Activated naive CD8-positive, alpha-beta T cell treated with anti-CD3 and anti-CD28 coated beads, Interleukin-2, amount 50 U/mL, for 24 hours (primary cell): Measurements from ENCODE around the gene MRTFA.

Experiments
- ATAC-seq: fragments of 150-1000 bp; cut with Tn5 transposase; one replicate; pipeline ENCODE4 v1.10.0; 2021
- DNase-seq: peaks from one replicate; pipeline ENCODE4 v3.0.0; 2021
- H3K27ac Mint-ChIP-seq: one replicate; pipeline ENCODE4 v1.8.0; 2021; ENCODE audit warnings: mild to moderate bottlenecking, mixed read lengths
- H3K27me3 Mint-ChIP-seq: one replicate; pipeline ENCODE4 v1.8.0; 2021; ENCODE audit warnings: mixed read lengths
- H3K36me3 Mint-ChIP-seq: one replicate; pipeline ENCODE4 v1.8.0; 2021; ENCODE audit warnings: low read depth, mixed read lengths
- H3K4me1 Mint-ChIP-seq: one replicate; pipeline ENCODE4 v1.8.0; 2021; ENCODE audit warnings: mixed read lengths
- H3K4me3 Mint-ChIP-seq: one replicate; pipeline ENCODE4 v1.8.0; 2021; ENCODE audit warnings: mild to moderate bottlenecking, moderate library complexity, mixed read lengths
- H3K9me3 Mint-ChIP-seq: one replicate; pipeline ENCODE4 v1.8.0; 2021; ENCODE audit warnings: mixed read lengths

MRTFA gene

GRCh38 chr22:40469181-40469580, 167.3 kb downstream of the MRTFA start:
- Mint-ChIP-seq H3K9me3 (no peaks in the 10 kb centered on the region), H3K4me1 (peaks cover 16% of the 10 kb centered on the region), H3K4me3 (no peak overlapping the region), H3K27me3 (no peaks in the 10 kb centered on the region), H3K27ac (no peak overlapping the region), H3K36me3 (peaks cover 2% of the 10 kb centered on the region)
- ATAC-seq (no peak), DNase-seq (no peak)

GRCh38 chr22:40468616-40469015, 167.9 kb downstream of the MRTFA start:
- Mint-ChIP-seq H3K36me3 (peaks cover 2% of the 10 kb centered on the region), H3K27ac (no peak overlapping the region), H3K4me1 (peaks cover 20% of the 10 kb centered on the region), H3K27me3 (no peaks in the 10 kb centered on the region), H3K4me3 (no peak overlapping the region), H3K9me3 (no peaks in the 10 kb centered on the region)
- DNase-seq = no peak
- no peak for ATAC-seq

DNA sequence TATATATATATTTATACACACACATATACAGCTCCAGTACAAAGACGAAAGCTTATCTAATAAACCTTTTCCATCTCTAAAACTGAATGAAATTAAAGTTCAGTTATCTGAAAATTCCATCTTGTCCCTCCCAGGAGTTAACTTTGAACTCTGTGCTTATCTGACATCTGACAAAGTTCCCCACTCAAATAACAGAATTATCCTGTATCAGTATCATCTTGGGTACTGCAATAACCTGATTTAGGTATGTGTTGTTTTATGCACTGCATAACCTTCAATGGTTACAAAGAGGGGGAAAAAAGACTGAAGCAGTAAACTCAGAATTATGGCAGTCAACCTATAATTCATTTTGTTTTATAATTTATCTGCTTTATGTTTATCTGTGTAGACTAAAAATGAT, 169.5 kb downstream of the MRTFA start:
- Mint-ChIP-seq H3K4me1 (peaks cover 28% of the 10 kb centered on the region), H3K9me3 (no peaks in the 10 kb centered on the region), H3K36me3 (peaks cover 6% of the 10 kb centered on the region), H3K27me3 (no peaks in the 10 kb centered on the region), H3K27ac (no peak overlapping the region), H3K4me3 (no peak overlapping the region)
- ATAC-seq = no peak
- DNase-seq = no peak

DNA sequence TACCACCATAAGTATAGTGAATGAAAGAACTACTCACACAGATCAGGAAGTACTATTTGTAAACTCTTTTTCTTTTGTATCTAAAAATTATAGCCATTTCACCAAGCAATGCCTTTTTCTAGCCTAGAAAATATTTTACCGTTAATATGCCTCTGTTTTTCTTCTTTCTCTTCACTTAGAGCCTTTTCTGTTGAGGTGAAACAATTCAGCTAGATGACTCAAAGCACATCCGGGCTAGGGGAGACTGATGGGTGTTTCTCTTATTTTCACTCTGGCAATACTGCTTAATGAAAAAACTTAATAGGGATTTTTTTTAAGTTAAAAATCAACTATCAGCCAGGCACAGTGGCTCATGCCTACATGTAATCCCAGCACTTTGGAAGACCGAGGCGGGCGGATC, 172.8 kb downstream of the MRTFA start:
- peak overlapping the region; percentile 93 for H3K27ac Mint-ChIP-seq
- H3K27me3 Mint-ChIP-seq = no peaks in the 10 kb centered on the region
- H3K9me3 Mint-ChIP-seq = no peaks in the 10 kb centered on the region
- ATAC-seq = peak; percentile 60
- DNase-seq = no peak
- H3K4me3 Mint-ChIP-seq = peak overlapping the region; percentile 94
- peaks cover 7% of the 10 kb centered on the region for H3K36me3 Mint-ChIP-seq
- H3K4me1 Mint-ChIP-seq = peaks cover 55% of the 10 kb centered on the region

- peak overlapping the region; percentile 93 for H3K27ac Mint-ChIP-seq
- peak; percentile 84 for ATAC-seq
- H3K4me1 Mint-ChIP-seq = peaks cover 60% of the 10 kb centered on the region
- H3K4me3 Mint-ChIP-seq = peak overlapping the region; percentile 94
- no peaks in the 10 kb centered on the region for H3K9me3 Mint-ChIP-seq
- H3K27me3 Mint-ChIP-seq = no peaks in the 10 kb centered on the region
- peaks cover 9% of the 10 kb centered on the region for H3K36me3 Mint-ChIP-seq
- DNase-seq = peak; percentile 51
These were observed 173.4 kb downstream of the MRTFA start for GRCh38 chr22:40463017-40463631.

GRCh38 chr22:40462195-40462984, 174.1 kb downstream of the MRTFA start:
- ATAC-seq (peak; percentile 65), DNase-seq (peak; percentile 34)
- Mint-ChIP-seq H3K36me3 (peaks cover 9% of the 10 kb centered on the region), H3K27ac (peak overlapping the region; percentile 93), H3K9me3 (no peaks in the 10 kb centered on the region), H3K4me3 (peak overlapping the region; percentile 94), H3K27me3 (no peaks in the 10 kb centered on the region), H3K4me1 (peaks cover 66% of the 10 kb centered on the region)

GRCh38 chr22:40453671-40454070, 182.8 kb downstream of the MRTFA start:
- H3K36me3 Mint-ChIP-seq = peaks cover 27% of the 10 kb centered on the region
- no peak for DNase-seq
- no peak for ATAC-seq

GRCh38 chr22:40452730-40453487, 183.6 kb downstream of the MRTFA start:
- Mint-ChIP-seq H3K4me1 (peaks cover 73% of the 10 kb centered on the region), H3K27me3 (no peaks in the 10 kb centered on the region), H3K4me3 (no peak overlapping the region), H3K36me3 (peaks cover 24% of the 10 kb centered on the region), H3K27ac (peak overlapping the region; percentile 53), H3K9me3 (no peaks in the 10 kb centered on the region)
- DNase-seq (no peak), ATAC-seq (no peak)

More at GRCh38 chr22:40453671-40454070, 182.8 kb downstream of the MRTFA start:
- Mint-ChIP-seq H3K27me3 (no peaks in the 10 kb centered on the region), H3K4me1 (peaks cover 74% of the 10 kb centered on the region), H3K9me3 (no peaks in the 10 kb centered on the region), H3K4me3 (no peak overlapping the region), H3K27ac (no peak overlapping the region)

DNA sequence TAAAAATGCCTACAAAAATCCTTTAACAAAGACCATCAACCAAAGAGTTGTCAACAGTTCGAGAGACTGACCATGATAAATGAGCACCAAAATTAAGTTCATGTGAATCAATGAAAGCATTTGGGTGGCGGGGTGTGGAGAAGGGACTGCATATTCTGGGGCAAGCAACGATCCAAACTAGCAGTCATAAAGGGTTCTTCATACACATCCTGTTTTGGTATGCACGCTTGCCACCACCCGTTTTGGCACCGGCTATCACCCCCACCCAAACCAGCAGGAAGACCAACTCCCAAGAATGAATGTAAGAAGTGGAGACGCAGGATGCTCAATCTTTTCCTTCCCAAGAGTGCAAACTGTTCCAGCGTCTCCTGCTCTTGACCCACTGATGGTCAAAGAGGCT, 185.3 kb downstream of the MRTFA start:
- Mint-ChIP-seq H3K4me1 (peaks cover 74% of the 10 kb centered on the region), H3K9me3 (no peaks in the 10 kb centered on the region), H3K36me3 (peaks cover 24% of the 10 kb centered on the region), H3K4me3 (peak overlapping the region; percentile 48), H3K27me3 (no peaks in the 10 kb centered on the region), H3K27ac (peak overlapping the region; percentile 6)
- DNase-seq (no peak), ATAC-seq (no peak)

DNA sequence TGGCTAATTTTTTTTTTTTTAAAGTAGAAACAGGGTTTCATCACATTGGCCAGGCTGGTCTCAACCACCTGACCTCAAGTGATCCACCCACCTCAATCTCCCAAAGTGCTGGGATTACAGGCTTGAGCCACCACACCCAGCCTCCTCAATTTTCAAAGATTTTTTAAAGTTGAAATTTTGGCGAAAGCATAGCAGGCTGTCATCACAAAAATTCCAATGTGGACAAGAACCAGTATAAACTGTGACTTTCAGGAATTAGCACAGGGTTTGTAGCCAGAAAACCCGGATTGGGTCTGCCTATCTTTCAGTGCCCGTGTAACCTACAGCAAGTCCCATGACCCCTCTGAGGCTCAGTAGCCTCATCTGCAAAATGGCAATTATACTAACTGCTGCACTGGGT, 185.9 kb downstream of the MRTFA start:
- ATAC-seq = no peak
- H3K4me1 Mint-ChIP-seq = peaks cover 76% of the 10 kb centered on the region

DNA sequence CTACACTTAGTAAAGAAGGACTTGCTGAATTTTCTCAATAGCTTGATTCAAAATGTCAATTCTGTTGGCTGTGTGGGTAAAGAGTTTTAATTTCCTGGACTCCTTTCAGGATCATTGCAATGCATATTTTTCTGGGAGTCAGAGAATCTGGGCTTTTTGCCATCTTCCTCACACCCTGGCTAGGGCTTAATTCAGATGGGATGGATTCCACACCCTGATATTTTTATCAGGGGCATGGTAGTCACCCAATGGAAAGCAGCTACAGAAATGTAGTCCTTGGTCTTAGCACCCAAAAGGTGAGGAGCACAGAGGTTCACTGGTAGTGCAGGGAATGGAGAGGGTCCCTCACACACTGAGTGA, 186.9 kb downstream of the MRTFA start:
- Mint-ChIP-seq H3K27ac (no peak overlapping the region), H3K4me3 (no peak overlapping the region), H3K36me3 (peaks cover 28% of the 10 kb centered on the region), H3K27me3 (no peaks in the 10 kb centered on the region), H3K9me3 (no peaks in the 10 kb centered on the region), H3K4me1 (peaks cover 77% of the 10 kb centered on the region)
- DNase-seq (no peak), ATAC-seq (no peak)

More for the DNA sequence above, 185.9 kb downstream of the MRTFA start:
- Mint-ChIP-seq H3K9me3 (no peaks in the 10 kb centered on the region), H3K27me3 (no peaks in the 10 kb centered on the region), H3K36me3 (peaks cover 24% of the 10 kb centered on the region), H3K4me3 (peak overlapping the region; percentile 48), H3K27ac (peak overlapping the region; percentile 6)
- no peak for DNase-seq

DNA sequence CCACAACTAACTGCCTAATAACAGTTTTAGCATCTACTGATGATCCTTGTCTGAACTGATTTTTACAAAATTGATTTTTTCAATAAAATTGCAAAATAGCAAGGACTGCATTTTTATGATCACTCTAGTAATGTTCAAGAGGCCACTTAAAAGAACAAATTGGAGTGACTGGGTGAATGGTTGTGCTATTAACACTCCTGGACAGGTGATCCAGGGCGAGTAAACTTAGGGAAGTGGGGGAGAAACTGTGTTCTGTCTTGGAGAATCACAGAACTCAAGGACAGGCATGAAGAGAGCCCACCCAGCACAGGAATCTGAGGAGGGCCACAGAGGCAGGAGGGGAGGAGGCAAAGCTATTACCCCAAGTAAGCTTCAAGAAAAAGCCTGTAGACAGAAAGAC, 190.3 kb downstream of the MRTFA start:
- no peak overlapping the region for H3K27ac Mint-ChIP-seq
- DNase-seq = no peak
- peaks cover 76% of the 10 kb centered on the region for H3K4me1 Mint-ChIP-seq
- H3K4me3 Mint-ChIP-seq = no peak overlapping the region
- no peak for ATAC-seq
- H3K9me3 Mint-ChIP-seq = no peaks in the 10 kb centered on the region
- H3K27me3 Mint-ChIP-seq = no peaks in the 10 kb centered on the region
- peaks cover 23% of the 10 kb centered on the region for H3K36me3 Mint-ChIP-seq

DNA sequence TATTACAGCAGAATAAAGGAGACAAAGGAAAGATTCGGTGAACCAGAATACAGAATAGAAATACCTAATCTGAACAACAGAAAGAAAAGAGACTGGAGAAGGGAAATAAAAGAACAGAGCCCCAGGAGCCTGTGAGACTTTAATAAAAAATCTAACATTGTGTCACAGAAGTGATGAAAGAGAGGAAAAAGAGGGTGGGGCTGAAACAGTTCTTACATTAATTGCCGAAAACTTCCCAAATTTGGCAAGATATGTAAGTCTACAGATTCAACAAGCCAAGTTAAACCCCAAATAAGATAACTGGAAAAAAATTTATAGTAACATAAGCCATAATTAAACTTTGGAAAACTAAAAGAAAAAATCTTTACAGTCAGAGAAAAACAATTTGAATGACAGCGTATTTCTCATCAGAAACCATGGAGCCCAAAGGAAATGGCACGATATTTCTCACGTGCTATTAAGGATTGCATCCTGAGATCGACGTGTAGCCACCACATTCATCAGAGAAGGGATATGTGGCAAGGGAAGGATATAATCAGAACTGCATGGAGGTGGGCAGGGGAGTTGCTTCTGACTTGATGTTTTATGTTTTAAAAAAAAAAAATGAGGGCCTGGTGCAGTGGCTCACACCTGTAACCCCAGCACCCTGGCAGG, 192.2 kb downstream of the MRTFA start:
- peaks cover 74% of the 10 kb centered on the region for H3K4me1 Mint-ChIP-seq
- peak overlapping the region; percentile 8 for H3K27ac Mint-ChIP-seq
- peak overlapping the region; percentile 4 for H3K4me3 Mint-ChIP-seq

GRCh38 chr22:40443732-40444131, 192.8 kb downstream of the MRTFA start:
- ATAC-seq (no peak), DNase-seq (no peak)
- H3K9me3 Mint-ChIP-seq = no peaks in the 10 kb centered on the region
- peaks cover 71% of the 10 kb centered on the region for H3K4me1 Mint-ChIP-seq
- H3K36me3 Mint-ChIP-seq = peaks cover 24% of the 10 kb centered on the region
- H3K27ac Mint-ChIP-seq = peak overlapping the region; percentile 8
- no peaks in the 10 kb centered on the region for H3K27me3 Mint-ChIP-seq
- H3K4me3 Mint-ChIP-seq = peak overlapping the region; percentile 4

More for the DNA sequence above, 192.2 kb downstream of the MRTFA start:
- Mint-ChIP-seq H3K36me3 (peaks cover 27% of the 10 kb centered on the region), H3K27me3 (no peaks in the 10 kb centered on the region), H3K9me3 (no peaks in the 10 kb centered on the region)
- DNase-seq = no peak
- ATAC-seq = no peak
